CD14-positive monocyte (primary cell): ENCODE results near the gene OR14I1. TPM values are rescaled to one million over a fixed set of nuclear protein-coding genes. Genes with fewer than 3 reads are reported as not detected.

Experiments
- DNase-seq, 3 donors: peaks; one replicate each; pipeline ENCODE4 v3.0.0-alpha.2; 2011 to 2022
- H2AFZ ChIP-seq: 2 replicates; pipeline ENCODE4 v1.6.0; 2012; ENCODE audit warnings: mild to moderate bottlenecking, low read depth, low read length, inconsistent platforms; ENCODE audit not compliant: insufficient read depth, poor library complexity, severe bottlenecking
- H3K27ac ChIP-seq, 2 donors: 1 replicate in 1 of 2; 2 replicates in 1 of 2; pipeline ENCODE4 v1.5.1; 2012 to 2013; ENCODE audit warnings: low read length in 2 of 2, control low read depth in 1 of 2, inconsistent platforms in 1 of 2, low read depth in 1 of 2, mild to moderate bottlenecking in 1 of 2
- H3K27me3 ChIP-seq, 2 donors: one replicate each; pipeline versions ENCODE4 v1.6.0 to v1.6.1; 2011 to 2013; ENCODE audit warnings: low read length in 2 of 2; ENCODE audit not compliant: control insufficient read depth in 2 of 2, insufficient read depth in 2 of 2
- H3K36me3 ChIP-seq, 2 donors: replicated peaks in 1 of 2; 1 replicate in 1 of 2; 2 replicates in 1 of 2; pipeline versions ENCODE4 v1.5.1 to v1.6.1; 2012 to 2013; ENCODE audit warnings: low read length in 2 of 2, control low read depth in 1 of 2, inconsistent platforms in 1 of 2, mild to moderate bottlenecking in 1 of 2; ENCODE audit not compliant: insufficient read depth in 2 of 2, control insufficient read depth in 1 of 2
- H3K4me1 ChIP-seq, 2 donors: 1 replicate in 1 of 2; 2 replicates in 1 of 2; pipeline versions ENCODE4 v1.5.1 to v1.6.1; 2012 to 2013; ENCODE audit warnings: low read length in 2 of 2, control low read depth in 1 of 2, inconsistent platforms in 1 of 2, mild to moderate bottlenecking in 1 of 2, moderate library complexity in 1 of 2; ENCODE audit not compliant: insufficient read depth in 2 of 2, control insufficient read depth in 1 of 2
- H3K4me2 ChIP-seq: replicated peaks from 2 replicates; pipeline ENCODE3; 2012; ENCODE audit warnings: low read length, moderate library complexity, mild to moderate bottlenecking; ENCODE audit not compliant: poor library complexity, severe bottlenecking; ENCODE audit errors: extremely low read depth
- H3K4me3 ChIP-seq, 3 experiments: fragments of 200-600 bp in 1 of 3; sonication (generic) in 1 of 3; replicated peaks in 1 of 3; 1 replicate in 2 of 3; 2 replicates in 1 of 3; pipeline ENCODE4 v1.5.1; 2011 to 2013; ENCODE audit warnings: low read length in 3 of 3, mild to moderate bottlenecking in 3 of 3, control low read depth in 2 of 3, low read depth in 2 of 3, inconsistent platforms in 1 of 3, moderate library complexity in 1 of 3
- H3K79me2 ChIP-seq: 2 replicates; pipeline ENCODE4 v1.6.0; 2012; ENCODE audit warnings: mild to moderate bottlenecking, control low read depth, inconsistent platforms, low read length, moderate library complexity; ENCODE audit not compliant: insufficient read depth
- H3K9ac ChIP-seq: 2 replicates; pipeline ENCODE4 v1.6.0; 2017; ENCODE audit warnings: low read length, mild to moderate bottlenecking; ENCODE audit not compliant: insufficient read depth, poor library complexity, severe bottlenecking
- H3K9me3 ChIP-seq, 2 donors: replicated peaks in 1 of 2; 1 replicate in 1 of 2; 2 replicates in 1 of 2; pipeline versions ENCODE4 v1.5.1 to v1.6.1; 2012 to 2013; ENCODE audit warnings: low read length in 2 of 2, control low read depth in 1 of 2; ENCODE audit not compliant: control insufficient read depth in 1 of 2, insufficient read depth in 1 of 2
- H4K20me1 ChIP-seq: 2 replicates; pipeline ENCODE4 v1.6.0; 2012; ENCODE audit warnings: mild to moderate bottlenecking, low read length, control low read depth, moderate library complexity; ENCODE audit not compliant: insufficient read depth
- H3K27ac Mint-ChIP-seq, 7 donors: one replicate each; pipeline ENCODE4 v1.8.0; 2020; ENCODE audit warnings: mild to moderate bottlenecking in 7 of 7, mixed read lengths in 7 of 7, moderate library complexity in 6 of 7, inconsistent platforms in 2 of 7
- H3K27me3 Mint-ChIP-seq, 3 donors: one replicate each; pipeline ENCODE4 v1.8.0; 2021 to 2022; ENCODE audit warnings: low read depth in 3 of 3, mild to moderate bottlenecking in 3 of 3, mixed read lengths in 3 of 3, moderate library complexity in 3 of 3, inconsistent platforms in 1 of 3
- H3K36me3 Mint-ChIP-seq, 2 donors: one replicate each; pipeline ENCODE4 v1.8.0; 2020; ENCODE audit warnings: mixed read lengths in 2 of 2, inconsistent platforms in 1 of 2, mild to moderate bottlenecking in 1 of 2
- H3K4me1 Mint-ChIP-seq: one replicate; pipeline ENCODE4 v1.8.0; 2020; ENCODE audit warnings: mild to moderate bottlenecking, mixed read lengths
- H3K4me3 Mint-ChIP-seq, 2 donors: one replicate each; pipeline ENCODE4 v1.8.0; 2020; ENCODE audit warnings: mild to moderate bottlenecking in 2 of 2, mixed read lengths in 2 of 2, moderate library complexity in 1 of 2
- H3K9me3 Mint-ChIP-seq, 7 donors: one replicate each; pipeline ENCODE4 v1.8.0; 2020 to 2022; ENCODE audit warnings: mixed read lengths in 7 of 7, mild to moderate bottlenecking in 6 of 7, moderate library complexity in 6 of 7, inconsistent platforms in 2 of 7
- CTCF ChIP-seq: fragments of 200-600 bp; IDR thresholded peaks from one replicate; pipeline ENCODE4 v1.8.0; 2022; ENCODE audit warnings: antibody characterized with exemption, mild to moderate bottlenecking
- WGBS: methylation state at CpG from one replicate; pipeline ENCODE4 v1.1.5; 2013; ENCODE audit warnings: missing lambda C conversion rate; ENCODE audit not compliant: insufficient coverage; 5-methylcytosine and 5-hydroxymethylcytosine counted together
- intact Hi-C, 2 donors: fragments of 100-400 bp; cut with micrococcal nuclease; formaldehyde crosslinking; loops; one replicate each; pipeline versions ENCODE4 v1.15.0 to v1.15.1; 2023
- polyA plus RNA-seq, 3 donors: library from polyadenylated mRNA; depleted of rRNA in 1 of 3; unstranded in 2 of 3; stranded (reverse) in 1 of 3; fragments of 300-500 nt in 2 of 3; fragments of >200 nt in 1 of 3; fragmentation: Illumina TruSeq in 2 of 3; gene quantifications; 1 replicate in 2 of 3; 2 replicates in 1 of 3; pipeline ENCODE4 v1.2.3, GENCODE V29; 2012 to 2021

The OR14I1 gene
- polyA plus RNA-seq, 3 donors, result not detected

- Mint-ChIP-seq H3K9me3 (peaks cover 10 to 29% (median 12%) of the 10 kb centered on the region in 7 donors), H3K27me3 (peaks cover 0 to 6% (median 0%) of the 10 kb centered on the region in 3 donors), H3K27ac (peak overlapping the region; percentile 83 to 92 (median 89)), H3K4me1 (peaks cover 56% of the 10 kb centered on the region), H3K4me3 (peak overlapping the region; percentile 20 to 83), H3K36me3 (peaks cover 0 to 1% of the 10 kb centered on the region in 2 donors)
- Histone ChIP-seq H3K36me3 (no peaks in the 10 kb centered on the region), H3K4me2 (peak overlapping the region; percentile 70), H3K27me3 (no peaks in the 10 kb centered on the region), H2AFZ (no peak overlapping the region), H4K20me1 (no peaks in the 10 kb centered on the region), H3K9ac (peak overlapping the region; percentile 19), H3K4me1 (peaks cover 43 to 49% of the 10 kb centered on the region in 2 donors), H3K4me3 (peak overlapping the region in 1 of 3 experiments; percentile 54), H3K27ac (peak overlapping the region; percentile 40 to 87), H3K79me2 (no peaks in the 10 kb centered on the region), H3K9me3 (peaks cover 4 to 26% of the 10 kb centered on the region in 2 donors)
- TF ChIP-seq CTCF, result no peak
- intact Hi-C loops, result no loop called here
- WGBS, result 0% methylated on average over 2 of the region's 4 CpGs
- DNase-seq, result peak; percentile 46 to 80 (median 77)
Measured at GRCh38 chr1:248710305-248710900, 7.8 kb upstream of the OR14I1 start.

GRCh38 chr1:248704606-248705005 lies 2.0 kb upstream of the OR14I1 start:
- intact Hi-C loops, result loop anchor here in 1 of 2 donors (5.0 kb wide), 1 partner anchor 103 kb away; no protein-coding TSS in a partner anchor
- peak overlapping the region; percentile 11 for H2AFZ ChIP-seq
- no peaks in the 10 kb centered on the region for H3K27me3 ChIP-seq
- H3K27ac ChIP-seq, result no peak overlapping the region
- H3K9ac ChIP-seq, result no peak overlapping the region
- H3K4me1 ChIP-seq, result peaks cover 20 to 31% of the 10 kb centered on the region in 2 donors
- no peaks in the 10 kb centered on the region for H3K9me3 ChIP-seq
- peaks cover 28% of the 10 kb centered on the region for H3K4me1 Mint-ChIP-seq
- WGBS, result 83% methylated on average over 1 of the region's 2 CpGs
- no peaks in the 10 kb centered on the region for H3K36me3 Mint-ChIP-seq
- H3K4me2 ChIP-seq, result no peak overlapping the region
- H4K20me1 ChIP-seq, result no peaks in the 10 kb centered on the region
- DNase-seq, result no peak
- peak overlapping the region in 1 of 7 donors; percentile 34 for H3K27ac Mint-ChIP-seq
- no peak for TF ChIP-seq CTCF
- H3K9me3 Mint-ChIP-seq, result no peaks in the 10 kb centered on the region
- H3K4me3 ChIP-seq, result no peak overlapping the region
- no peak overlapping the region for H3K4me3 Mint-ChIP-seq
- H3K36me3 ChIP-seq, result no peaks in the 10 kb centered on the region
- peaks cover 0 to 4% (median 1%) of the 10 kb centered on the region in 3 donors for H3K27me3 Mint-ChIP-seq
- H3K79me2 ChIP-seq, result no peaks in the 10 kb centered on the region
